ENCODE data around the gene CPZ. TPM values are rescaled to one million over a fixed set of nuclear protein-coding genes. Genes with fewer than 3 reads are reported as not detected.

Gene CPZ
- total and polyA plus RNA-seq, 2 of the 4 experiments (the other 2 are of a cell fraction) = 0.90 to 10.3 TPM

DNA sequence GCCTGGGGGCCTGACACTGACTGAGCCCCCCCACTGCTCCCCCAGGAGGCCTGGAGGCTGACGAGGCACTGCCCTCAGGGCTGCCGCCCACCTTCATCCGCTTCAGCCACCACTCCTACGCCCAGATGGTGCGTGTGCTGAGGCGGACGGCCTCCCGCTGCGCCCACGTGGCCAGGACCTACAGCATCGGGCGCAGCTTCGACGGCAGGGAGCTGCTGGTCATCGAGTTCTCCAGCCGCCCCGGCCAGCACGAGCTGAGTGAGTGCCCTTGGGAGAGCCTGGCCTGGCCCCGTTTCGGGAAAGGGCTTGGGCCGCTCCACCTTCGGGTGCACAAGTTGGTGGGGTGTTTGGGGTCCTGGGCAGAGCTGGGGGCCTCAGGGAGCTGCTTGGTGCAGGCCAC is 11.4 kb downstream of the CPZ start:
- Histone ChIP-seq H2BK5ac (ENCODE audit: low read depth, low read length, poor library complexity, severe bottlenecking) (no peak overlapping the region), H3K9me1 (ENCODE audit: insufficient read depth, low read length) (no peaks in the 10 kb centered on the region), H2AK5ac (ENCODE audit: low read depth, low read length) (no peak overlapping the region), H4K5ac (ENCODE audit: low read depth, low read length) (no peak overlapping the region), H3K23ac (ENCODE audit: low read depth, low read length) (no peak overlapping the region), H3K4me2 (ENCODE audit: low read depth, low read length) (no peak overlapping the region), H2AK9ac (replicated peaks; ENCODE audit: low read depth, low read length, poor library complexity) (no peak overlapping the region), H2AFZ (replicated peaks; ENCODE audit: low read length, poor library complexity) (no peak overlapping the region), H3K36me3 (ENCODE audit: control insufficient read depth, insufficient read depth, low read length) (peaks cover 61% of the 10 kb centered on the region; the same call in 1 of the 2 replicates), H4K91ac (ENCODE audit: insufficient read depth, low read depth, low read length) (no peak overlapping the region), H3K56ac (ENCODE audit: extremely low read depth, insufficient read depth, low read length) (no peak overlapping the region), H3K27me3 (ENCODE audit: control insufficient read depth, insufficient read depth, low read length) (no peaks in the 10 kb centered on the region; the same call in 1 of the 2 replicates), H3K79me1 (ENCODE audit: low read depth in 1 of 2, low read length in 2 of 2) (no peaks in the 10 kb centered on the region), H2BK20ac (ENCODE audit: low read depth, low read length) (no peak overlapping the region), H3K27ac (ENCODE audit: insufficient read depth, low read length) (no peak overlapping the region), H3K9ac (ENCODE audit: low read depth, low read length) (no peak overlapping the region), H3K4me1 (ENCODE audit: control insufficient read depth, insufficient read depth, low read length) (peaks cover 3% of the 10 kb centered on the region; the same call in 1 of the 2 replicates), H3K18ac (ENCODE audit: low read depth, low read length) (no peak overlapping the region), H3K14ac (replicated peaks; ENCODE audit: low read depth, low read length) (no peak overlapping the region), H2BK120ac (ENCODE audit: low read depth, low read length) (no peak overlapping the region), H4K8ac (ENCODE audit: low read depth in 2 of 2, low read length in 2 of 2) (no peak overlapping the region), H4K20me1 (ENCODE audit: insufficient read depth, low read length) (no peaks in the 10 kb centered on the region), H2BK15ac (ENCODE audit: low read depth, low read length) (no peak overlapping the region), H3K9me3 (ENCODE audit: control insufficient read depth, insufficient read depth, low read length) (no peaks in the 10 kb centered on the region), H3K4ac (ENCODE audit: low read depth, low read length) (no peak overlapping the region), H3K4me3 (ENCODE audit: insufficient read depth, low read depth, low read length) (no peak overlapping the region)
- 80% methylated on average over 1 of the region's 22 CpGs; no CpG with 5 or more reads in 1 of the 2 experiments for WGBS, 2 experiments (ENCODE audit: extremely low coverage in 2 of 2, insufficient read length in 1 of 2)
- POLR2A ChIA-PET (ENCODE audit: unreplicated experiment) = no interaction called here
- DNase-seq = no peak
- intact Hi-C loops (cut with micrococcal nuclease) (no loop called here), in situ Hi-C loops (cut with MboI; ENCODE audit: low sequenced_read_pairs) (loop anchor here (25.0 kb wide), 1 partner anchor 392 kb away; no protein-coding TSS in a partner anchor), dilution Hi-C loops (cut with HindIII; ENCODE audit: low sequenced_read_pairs, unreplicated experiment) (no loop called here)
- no peak for ATAC-seq (ENCODE audit: low read depth)
- BruUV-seq (replicated peaks) = no TSS peak
- CTCF ChIA-PET = interaction anchor here (0.5 kb wide), 1 partner anchor 393 kb away, joined by 4 read pairs; no protein-coding TSS in a partner anchor
- TF ChIP-seq CHD1 (IDR thresholded peaks at IDR 0.05; ENCODE audit: low read depth, low read length) (no peak), MAFK (IDR thresholded peaks at IDR 0.05; ENCODE audit: low read depth, low read length) (no peak), FOS (IDR thresholded peaks at IDR 0.05; ENCODE audit: low read depth, low read length) (no peak), RFX5 (IDR thresholded peaks at IDR 0.05; ENCODE audit: low read depth, low read length) (no peak)
